Amniotic stem cell (primary cell): ENCODE data around the gene ADD2.

Experiments
- DNase-seq: peaks from one replicate; lab custom pipeline; 2025; lab: John Stamatoyannopoulos, UW

Gene ADD2

DNA sequence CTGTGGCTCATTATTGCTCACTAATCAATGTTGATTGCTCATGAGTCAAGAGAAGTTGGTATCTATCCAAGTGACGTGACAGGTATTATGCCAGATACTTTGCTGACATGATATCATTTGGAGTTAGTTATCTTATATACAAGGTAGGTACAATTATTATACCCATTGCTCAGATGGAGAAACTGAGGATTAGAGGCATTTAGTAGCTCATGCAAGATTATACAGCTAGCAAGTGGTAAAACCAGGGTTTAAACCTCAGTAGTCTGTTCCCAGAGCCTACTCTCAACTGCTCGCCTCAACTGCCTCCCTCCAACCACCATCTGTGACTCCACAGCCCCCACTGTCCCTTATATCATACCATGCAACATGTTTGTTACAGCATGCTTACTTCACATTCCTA, 16.3 kb upstream of the ADD2 start:
- DNase-seq: no peak

DNA sequence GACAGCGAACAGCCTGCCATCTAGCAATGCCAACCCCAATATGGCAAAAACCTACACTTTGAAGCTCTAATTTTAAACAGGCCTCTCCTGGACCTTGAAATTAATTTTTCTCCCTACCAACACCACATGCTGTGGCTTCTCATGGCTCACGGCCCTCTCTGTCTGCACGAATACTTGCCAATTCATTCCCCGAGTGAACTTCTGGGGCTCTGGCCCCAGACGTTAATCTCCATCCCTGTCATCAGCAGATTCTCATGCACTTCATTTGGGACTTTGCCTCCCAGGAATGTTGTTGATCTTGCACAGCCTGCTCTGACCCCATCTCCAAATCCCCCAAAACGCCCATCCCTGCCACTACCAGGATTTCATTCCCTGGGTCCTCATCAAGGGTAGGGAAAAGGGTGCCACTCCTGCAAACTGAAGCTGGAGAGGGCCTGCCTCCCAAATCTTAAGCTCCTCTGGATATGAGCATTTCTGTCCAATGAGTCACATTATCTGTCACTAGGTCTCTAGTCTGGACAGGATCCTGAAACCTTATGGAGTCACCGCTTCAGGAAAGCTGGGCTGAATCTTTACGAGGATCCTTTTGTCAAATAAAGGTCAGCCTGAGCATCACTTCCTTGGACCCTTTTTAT, 12.0 kb upstream of the ADD2 start:
- DNase-seq: no peak

DNA sequence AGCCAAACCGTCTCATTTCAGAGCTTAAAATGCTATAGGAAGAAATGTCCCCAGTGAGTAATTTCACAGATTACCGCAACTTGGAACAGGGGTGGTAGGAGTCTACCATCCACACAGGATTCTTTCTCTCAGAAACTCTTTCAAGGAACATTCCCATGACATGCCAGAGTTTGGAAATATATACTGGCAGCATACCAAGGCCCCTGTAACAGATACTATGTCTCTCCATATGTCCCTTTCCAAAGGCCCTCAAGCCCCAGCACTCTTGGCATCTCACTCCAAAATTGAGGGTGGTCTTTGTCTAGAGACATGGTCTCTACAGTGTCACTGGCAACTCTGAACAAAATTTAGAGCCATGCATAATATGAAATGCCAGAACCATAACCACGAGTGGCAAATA, 11.5 kb upstream of the ADD2 start:
- no peak for DNase-seq

DNA sequence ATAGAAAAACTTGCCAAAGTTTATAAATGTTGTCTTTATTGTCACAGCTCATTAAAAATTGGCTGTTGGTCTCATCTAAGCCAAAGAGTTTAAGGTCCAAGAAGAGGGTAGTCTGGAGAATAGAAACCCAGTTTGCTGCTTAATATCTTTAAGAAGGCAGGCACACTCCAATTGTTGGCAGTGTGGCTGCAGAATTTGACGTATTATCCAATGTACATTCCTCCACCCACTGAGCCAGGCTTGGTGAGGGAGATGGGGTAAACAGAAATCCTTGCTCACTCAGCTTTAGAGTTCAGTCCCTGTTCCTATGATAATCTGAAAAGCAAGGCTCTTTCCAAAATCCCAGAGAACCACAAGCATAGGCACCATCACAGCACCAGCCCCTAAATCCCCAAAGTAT, 10.7 kb upstream of the ADD2 start:
- no peak for DNase-seq

DNA sequence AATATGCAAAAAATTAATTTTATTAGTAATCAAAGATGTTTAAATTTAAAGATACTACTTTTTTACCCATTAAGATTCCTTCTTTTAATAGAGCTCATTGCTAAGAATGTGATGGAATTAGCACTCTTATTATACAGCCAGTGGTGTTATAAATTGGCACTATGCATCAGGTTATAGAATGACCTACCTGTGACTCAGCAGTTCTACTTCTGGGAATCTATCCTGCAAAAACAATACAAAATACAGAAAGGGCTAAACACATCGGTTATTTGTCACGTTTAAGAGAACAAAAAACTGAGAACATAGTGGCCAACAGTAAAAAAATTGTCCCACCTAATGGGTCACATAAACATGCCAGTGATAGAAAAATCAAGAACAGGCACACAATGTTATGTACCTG, 9.4 kb upstream of the ADD2 start:
- DNase-seq: no peak

DNA sequence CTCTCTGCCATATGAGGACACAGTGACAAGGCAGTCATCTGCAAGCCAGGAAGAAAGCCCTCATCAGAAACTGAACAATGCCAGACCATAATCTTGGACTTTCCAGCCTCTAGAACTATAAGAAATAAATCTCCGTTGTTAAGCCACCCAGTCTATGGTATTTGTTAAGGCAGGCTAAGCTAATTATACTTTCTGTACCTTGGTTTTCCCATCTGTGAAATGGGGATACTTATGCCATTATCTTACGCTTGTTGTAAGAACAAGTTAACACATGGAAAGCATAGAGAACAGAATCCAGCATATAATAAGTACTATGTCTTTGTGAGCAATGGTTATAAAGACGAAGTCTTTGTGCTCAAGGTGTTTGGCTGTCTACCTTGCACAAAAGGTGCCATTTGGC, 8.3 kb upstream of the ADD2 start:
- no peak for DNase-seq

DNA sequence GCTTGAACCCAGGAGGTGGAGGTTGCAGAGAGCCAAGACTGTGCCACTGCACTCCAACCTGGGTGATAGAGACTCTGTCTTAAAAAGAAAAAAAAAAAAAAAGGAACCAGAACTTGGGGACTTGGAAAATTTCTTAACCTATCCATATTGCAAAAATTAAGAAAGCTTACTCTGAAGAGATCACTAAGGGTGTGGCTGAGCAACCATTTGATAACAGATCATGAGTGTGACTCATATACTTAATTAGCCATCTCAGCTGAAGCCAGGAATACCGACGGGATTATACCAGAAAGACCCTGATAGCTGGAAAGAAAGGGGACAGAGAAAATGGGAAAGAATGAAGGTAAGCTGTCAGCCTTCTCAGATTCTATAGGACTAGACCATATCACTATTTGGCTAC, 7.1 kb upstream of the ADD2 start:
- no peak for DNase-seq

DNA sequence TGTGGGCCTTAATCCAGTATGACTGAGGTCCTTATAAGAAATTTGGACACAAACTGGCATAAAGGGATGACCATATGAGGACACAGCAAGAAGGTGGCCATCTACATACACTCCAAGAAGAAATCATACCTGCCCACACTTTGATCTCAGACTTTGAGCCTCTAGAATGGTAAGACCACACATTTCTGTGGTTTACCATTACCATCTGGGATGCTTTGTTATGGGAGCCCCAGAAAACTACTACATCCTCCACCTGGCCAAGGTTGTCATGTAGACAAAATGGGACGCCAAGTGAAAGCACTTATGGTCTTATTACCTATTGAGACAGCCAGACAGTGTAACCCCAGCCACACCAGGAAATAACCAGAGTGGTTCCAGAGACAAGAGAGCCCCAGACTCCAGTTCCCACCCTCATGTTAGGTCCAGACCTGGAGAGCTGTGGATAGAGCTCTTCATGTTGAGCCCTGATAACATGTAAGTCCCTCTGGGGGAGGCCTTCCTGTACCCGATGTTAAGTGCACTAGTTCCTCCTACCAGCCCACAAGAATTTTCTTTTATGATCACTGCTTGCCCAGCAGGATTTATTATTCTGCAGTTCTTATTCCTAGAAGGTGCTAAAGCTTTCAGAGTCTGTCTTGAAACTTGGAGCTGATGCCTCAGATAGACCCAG, 4.6 kb upstream of the ADD2 start:
- DNase-seq: no peak

DNA sequence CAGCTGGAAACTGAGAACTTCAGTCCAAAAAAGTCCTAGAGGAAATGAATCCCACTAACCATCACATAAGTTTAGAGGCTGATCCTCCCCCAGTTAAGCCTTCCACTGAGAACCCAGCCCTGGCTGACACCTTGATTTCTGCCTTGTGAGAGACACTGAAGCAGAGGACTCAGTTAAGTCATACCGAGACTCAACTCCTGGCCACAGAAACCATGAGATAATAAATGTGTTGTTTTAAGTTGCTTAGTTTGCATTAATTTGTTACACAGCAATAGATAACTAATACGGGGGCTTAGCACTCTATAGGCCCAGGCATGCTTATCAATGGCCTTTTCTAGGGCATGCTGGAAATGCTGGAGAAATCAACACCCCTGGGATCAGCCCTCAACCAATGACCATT, 3.4 kb upstream of the ADD2 start:
- no peak for DNase-seq

DNA sequence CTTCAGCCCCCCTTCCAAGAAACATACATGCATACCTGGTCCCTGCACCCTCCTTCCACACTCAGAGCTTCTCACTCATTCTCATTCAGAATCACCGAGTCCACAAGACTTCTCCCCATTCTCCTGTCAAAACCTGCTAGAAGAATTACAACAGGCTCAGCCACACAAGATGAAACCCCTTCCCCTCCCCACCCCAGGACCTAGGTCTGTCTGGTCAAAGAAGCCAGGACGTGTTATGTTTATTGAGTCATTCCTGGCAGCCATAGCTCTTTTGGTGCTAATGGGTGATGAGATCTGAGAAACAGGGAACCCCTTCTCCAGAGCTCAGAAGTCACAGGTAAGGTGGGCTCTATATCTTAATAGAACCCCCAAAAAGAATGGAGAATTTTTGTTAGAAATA, 1.4 kb upstream of the ADD2 start:
- no peak for DNase-seq

DNA sequence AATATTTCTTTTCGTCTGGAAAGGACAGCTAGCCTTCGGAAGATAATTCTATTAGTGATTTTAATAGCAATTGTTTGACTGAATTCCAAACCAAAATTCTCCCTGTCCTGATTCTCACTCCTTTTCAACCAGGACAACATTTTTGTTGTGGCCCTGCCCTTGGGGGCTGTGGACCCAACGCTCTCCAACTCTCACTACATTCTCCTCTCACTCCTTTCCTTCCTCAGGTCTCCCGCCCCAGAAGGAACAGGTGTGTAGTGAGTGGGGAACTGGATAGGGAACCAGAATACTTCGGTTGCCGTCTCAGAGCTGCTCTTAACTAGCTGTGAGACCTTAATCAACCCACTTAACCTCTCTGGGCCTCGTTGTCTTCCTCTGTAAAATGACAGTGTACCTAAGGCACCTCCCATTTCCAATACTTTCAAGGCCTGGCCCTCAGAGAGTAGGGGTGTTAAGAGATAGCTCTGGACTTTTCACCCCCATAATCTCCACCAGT, 638 bp upstream of the ADD2 start:
- no peak for DNase-seq

DNA sequence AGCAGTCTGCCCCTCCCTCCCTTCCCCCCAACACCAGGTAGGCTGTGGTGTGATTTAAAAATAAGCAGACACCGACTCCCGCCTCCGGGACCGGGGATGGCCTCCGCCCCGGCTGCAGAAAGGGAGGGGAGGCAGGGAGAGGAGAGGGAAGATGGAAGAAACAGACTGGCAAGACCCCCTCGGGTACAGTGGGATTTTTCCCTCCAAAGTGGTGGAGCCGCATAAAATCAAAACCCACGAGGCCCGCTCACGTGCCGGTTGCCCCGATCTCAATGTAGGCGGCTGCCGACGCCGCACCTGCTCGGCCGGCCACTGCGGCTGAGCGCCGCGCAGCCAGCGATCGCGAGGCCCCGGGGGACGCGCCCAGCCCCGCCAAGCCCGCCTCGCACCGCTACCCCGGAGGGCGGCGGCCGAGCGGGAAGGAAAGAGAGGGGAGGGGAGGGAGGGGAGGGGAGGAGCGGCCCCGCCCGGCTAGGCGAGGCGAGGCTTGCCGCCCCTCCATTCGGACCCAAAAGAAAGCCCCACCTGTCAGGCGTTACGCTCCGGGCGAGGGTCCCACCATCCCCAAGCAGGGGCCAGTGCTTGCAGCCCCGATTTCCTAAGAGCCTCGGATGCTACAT, 811 bp downstream of the ADD2 start:
- DNase-seq: no peak

DNA sequence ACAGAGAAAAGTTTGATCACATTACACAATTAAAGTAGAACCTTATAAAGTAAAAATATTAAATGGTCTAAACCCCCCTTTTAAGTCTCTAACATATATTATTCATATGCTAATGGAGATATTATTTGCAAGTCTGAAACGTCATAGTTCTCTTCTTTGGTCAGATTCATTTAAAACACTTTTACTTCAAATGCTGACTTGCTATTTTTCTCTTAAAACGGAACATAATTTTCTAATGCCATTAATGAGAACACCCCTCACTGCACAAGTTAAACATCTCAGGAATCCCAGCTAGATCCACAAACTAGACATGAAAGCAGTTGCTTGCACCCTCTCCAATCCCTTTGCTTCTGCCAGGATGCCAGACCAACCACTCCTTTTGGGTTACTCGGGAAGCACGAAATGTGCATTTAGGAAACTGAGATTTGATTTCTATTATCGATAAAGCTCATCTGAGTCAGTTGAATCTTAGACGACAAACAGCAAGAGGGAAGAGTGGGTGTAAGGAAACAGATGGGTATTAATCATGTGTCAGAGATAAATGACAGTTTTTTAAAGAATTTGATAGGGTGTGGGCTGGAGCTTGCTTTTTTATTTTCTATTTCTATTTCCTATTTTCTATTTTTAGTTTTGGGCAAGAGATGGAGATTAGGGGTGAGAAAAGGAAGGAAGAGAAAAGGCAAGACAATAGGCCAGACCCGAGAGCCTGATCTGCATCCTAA, 1.5 kb downstream of the ADD2 start:
- no peak for DNase-seq

DNA sequence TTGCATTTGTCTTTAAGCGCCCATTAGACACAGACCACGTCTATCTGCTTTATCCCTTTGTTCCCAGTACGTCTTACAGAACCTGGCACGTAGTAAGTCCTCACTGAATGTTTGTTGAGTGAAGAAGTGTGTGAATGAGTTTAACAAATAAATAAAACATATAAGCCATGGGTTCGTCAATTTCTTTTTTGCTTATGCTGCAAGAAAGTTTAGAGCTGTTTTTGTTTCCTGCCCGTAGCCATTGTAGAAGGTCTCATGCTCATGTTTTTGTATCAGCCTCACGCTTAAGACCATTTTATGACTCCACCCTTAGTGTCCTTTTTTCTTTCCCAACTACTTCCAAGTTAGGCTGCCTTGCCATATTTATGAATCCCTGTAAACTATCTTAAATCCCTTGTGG, 2.5 kb downstream of the ADD2 start:
- DNase-seq: no peak

DNA sequence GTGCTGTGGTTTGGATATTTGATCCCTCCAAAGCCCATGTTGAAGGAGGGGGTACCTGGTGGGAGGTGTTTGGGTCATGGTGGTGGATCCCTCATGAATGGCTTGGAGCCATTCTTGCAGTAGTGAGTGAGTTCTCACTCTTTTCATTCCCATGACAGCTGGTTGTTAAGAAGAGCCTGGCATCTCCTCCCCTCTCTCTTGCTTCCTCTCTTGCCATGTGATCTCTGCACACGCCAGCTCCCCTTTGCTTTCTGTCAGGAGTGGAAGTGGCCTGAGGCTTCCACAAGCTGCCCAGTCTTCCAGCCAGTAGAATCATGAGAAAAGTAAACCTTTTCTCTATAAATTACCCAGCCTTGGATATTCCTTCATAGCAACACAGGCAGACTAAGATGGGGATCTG, 8.6 kb downstream of the ADD2 start:
- no peak for DNase-seq

DNA sequence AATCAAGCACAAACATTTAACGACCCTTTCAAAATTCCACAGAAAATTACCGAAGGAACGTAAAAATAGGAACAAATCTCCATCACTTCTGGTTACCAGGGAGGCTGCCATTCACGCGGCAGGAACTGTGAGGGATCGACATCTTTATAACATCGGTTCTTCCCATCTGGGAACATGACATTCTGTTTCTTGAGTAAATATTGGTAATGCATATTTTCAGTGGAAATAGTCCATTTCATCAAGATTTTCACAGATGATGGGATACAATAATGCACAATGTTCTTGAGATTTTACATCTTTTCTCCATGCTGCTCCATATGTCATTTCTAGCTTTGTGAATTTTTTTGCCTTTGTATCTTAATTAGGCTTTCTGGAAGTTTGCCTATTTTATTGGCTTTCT, 10.0 kb downstream of the ADD2 start:
- no peak for DNase-seq

DNA sequence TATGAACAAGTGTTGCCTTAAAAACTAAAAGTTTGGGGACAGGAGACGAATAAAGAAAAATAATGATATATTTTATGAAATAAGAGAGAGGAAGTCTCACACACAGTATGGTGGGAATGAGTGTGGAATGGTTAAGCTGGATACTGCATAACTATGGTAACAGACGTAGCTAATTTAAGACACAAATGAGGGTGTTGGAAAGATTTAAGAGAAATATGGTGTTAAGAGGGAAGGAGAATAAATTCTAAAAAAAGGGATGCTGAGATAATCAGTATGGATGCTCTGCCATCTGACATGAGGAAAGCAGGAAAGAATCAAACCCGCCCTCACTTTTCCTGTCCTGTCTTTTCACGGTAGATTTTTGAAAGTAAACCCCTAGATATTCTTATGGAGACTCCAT, 10.6 kb downstream of the ADD2 start:
- no peak for DNase-seq

DNA sequence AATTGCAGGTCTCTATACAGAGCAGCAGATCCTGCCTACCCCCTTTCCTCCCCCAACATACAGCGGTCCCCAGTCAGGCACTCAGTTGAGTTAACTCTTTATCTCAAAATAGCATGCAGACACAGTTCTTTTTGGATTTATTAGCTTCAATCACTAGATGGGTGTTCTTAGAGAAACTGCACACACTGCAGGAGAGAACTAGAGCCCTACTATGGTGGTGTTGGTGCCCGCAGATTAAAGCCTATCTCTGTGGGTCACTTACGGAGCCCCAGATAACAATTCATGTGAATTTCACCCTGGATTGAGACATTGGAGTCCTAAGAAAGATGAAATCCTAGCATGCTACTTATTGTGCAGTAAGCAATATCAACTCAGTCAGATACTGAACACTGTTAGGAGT, 11.9 kb downstream of the ADD2 start:
- DNase-seq: no peak

DNA sequence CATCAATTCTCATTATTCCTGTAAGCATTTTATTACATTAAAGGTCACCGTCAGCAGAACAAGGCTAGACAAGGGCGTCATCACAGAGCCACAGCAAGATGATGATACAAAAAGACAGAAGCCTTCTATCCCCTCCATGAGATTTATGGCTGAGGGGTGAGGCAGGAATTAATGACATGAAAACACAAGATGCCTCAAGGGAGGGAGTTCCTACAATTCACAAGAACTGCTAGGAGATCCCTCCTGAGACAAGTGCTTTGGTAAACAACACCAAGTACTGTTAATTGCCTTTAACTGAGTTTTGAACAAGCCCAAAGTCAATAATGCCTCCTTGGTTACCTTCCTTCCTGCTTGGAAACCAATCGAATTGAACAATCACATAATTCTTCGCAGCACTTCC, 14.1 kb downstream of the ADD2 start:
- no peak for DNase-seq

DNA sequence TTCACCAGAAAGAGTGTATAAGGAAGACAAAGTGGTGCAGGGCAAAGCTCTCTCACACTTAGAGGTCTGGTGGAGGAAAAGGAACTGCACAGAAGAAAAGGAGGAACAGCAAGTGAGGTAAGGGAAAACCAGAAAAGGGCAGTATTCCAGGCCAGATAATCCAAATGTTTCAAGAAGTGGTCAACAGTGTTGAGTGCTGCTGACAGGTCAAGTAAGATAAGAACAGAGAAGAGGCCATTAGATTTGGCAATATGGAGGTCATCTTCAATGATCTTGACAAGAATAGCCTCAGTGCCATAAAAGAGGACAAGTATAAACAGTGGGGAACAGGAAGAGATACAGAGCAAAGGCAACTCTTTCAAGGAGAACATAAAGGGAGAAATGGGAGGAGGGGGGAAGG, 15.0 kb downstream of the ADD2 start:
- no peak for DNase-seq

DNA sequence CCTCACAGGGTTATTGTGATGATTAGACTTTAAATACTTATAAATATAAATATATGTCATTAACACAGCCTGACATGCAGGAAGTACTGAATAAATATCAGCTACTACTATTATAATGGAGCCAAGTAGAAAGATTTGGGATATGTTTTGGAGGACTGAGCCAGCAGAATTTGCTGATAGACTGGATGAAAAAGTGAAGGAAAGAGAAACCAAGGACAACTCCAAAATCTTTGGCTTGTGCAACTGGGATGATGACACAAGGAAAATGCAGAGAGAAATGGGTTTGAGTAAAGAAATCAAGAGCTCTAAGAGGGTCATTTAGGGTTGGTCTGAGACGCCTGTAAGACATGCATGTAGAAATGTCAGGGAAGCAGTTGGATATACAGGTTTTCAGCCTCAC, 15.6 kb downstream of the ADD2 start:
- no peak for DNase-seq

DNA sequence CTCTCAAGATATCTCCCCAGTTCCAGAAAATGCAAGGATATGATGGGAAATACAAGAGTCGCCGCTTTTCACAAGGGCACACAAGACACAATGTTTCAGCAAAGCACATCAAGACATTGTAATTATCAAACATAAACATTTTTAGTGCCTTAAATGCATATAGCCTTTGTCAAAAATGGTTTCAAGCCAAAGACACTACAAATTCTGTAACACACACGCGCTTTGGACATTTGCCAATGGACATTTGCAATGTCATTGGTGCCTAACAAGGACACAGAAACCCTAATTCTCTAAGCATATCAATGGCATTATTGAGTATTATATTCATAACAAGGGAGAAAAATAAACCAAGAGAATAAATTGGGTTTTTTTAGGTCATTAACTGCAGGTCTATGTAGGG, 16.1 kb downstream of the ADD2 start:
- DNase-seq: no peak

DNA sequence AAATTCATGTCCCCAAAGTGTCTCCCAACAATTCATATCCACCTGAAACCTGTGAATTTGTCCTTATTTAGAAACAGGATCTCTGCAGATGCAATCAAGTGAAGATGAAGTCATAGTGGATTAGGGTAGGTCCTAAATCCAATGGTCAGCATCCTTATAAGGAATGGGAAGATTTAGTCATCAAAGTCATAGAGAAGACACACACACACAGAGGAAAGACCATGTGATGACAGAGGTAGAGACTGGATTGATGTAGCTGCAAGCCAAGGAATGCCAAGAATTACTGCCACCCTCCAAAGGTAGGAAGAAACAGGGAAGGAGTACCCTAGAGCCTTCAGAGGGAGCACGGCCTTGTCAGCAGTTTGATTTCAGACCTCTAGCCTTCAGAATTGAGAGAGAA, 17.7 kb downstream of the ADD2 start:
- no peak for DNase-seq
